ENCODE data around the gene GRAMD1A.
"Not testable (repeated sequence)": the region's sequence is repeated elsewhere in the genome, so short reads cannot be mapped to it uniquely, and the experiment has no call there.

GRAMD1A gene

DNA sequence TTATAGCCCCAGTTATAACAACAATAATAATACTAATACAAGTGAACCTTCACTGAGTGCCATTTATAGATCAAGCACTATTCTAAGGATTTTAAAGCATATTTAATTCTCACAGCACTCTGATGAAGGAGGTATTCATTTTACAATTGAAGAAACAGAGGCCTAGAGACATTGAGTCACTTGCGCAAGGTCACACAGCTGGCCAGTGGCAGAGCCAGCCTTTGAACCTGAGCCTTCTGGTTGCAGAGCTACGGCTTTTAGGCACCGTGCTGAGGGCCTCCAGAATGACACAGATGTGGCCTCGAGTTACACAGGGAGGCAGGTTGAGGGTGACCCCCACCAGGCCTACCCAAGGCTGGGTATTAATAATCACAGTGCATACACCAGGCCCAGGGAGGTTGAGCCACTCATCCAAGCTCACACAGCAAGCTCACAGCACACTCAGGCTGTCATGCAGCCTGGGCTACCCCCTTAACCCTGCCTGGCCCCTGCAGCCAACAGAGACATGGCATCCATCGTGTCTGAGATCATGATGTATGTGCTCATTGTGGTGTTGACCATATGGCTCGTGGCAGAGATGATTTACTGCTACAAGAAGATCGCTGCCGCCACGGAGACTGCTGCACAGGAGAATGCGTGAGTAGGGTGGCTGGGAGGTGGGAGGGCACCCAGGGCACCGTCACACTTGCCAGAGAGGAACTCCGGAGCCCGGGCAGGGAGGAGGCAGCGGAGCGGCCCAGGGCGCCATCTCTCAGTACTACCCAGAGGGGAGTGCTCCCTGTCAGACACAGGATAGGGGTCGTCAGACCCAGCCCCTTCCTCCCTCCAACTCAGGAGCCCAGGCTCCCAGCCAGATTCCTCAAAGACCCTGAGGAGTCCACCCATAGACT, 38.7 kb downstream of the GRAMD1A start:
- no peak for DNase-seq (ENCODE audit: low spot score)

DNA sequence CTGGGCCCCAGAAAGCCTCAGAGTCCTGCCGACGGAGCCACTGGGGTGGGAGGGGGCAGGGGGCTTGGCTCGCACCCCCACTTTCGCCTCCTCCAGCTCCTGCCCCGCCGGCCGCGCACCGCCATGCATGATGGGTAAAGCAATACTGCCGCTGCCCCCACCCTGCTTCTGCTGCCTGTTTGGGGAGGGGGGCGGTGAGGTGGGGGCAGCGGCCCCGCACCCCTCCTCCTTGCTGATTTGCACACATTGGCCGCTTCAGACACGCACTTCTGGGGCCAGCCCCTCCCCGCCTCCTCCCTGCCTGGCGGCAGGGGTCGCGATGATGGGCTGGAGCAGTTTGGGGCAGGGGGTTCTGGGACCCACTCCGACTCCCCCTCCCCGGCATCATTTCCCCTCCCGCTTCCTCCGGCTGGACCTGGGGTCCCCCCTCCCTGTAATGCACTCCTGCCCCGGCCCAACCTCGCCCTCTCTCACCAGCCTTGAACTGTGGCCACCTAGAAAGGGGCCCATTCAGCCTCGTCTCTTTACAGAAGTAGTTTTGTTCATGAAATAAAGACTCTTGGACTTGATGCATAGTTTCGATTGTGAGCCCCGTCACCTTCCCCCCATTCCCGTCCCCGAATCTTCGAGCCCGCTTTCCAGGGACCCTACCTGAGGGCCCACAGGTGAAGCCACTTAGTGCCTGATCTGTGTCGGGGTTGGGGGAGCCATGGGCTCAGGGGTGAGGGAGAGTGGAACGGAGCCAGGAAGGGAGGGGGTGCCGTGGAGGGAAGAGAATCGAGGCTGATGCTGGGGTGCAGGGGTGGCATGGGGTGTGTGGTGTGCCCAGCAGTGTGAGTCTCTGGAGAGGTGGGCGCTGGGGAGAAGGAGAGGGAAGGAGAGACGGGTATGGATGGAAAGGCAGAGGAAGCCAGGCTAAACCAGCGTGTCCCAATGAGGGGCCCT, 40.0 kb downstream of the GRAMD1A start:
- DNase-seq (ENCODE audit: low spot score) = no peak

DNA sequence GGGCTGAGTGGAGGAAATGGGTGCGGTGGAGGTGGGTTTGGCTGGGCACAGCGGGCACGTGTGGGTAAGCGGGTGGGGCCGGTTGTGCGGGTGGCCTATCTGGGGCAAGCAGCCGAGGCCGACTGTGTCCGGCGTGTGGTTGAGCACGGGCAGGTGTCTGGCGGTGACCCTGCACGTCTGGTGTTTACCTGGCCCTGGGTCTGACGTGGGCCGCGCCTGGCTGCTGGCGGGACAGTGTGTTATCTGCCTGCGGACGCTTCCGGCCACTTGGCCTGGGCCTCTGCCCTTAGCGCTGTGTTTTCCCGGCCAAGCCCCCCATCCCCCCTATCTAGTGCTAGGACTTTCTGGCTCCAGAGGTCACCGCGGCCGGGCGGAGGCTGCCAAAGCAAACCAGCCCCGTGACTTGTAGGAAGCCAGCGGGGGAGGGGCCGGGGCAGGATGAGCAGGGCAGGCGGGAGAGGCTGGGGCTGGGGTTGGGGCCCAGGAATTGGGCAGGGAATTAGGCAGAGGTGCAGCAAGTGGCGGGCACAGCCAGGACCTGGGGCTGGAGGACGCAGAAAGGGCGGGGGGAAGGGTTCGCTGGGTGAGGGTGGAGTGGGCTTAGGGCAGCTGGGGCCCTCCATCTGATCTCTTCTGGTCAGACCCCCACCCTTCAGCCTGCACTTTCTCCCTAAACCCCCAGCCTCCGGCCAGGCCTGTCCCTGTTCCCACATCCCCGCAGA, 40.9 kb downstream of the GRAMD1A start:
- peak; percentile 69 for DNase-seq (ENCODE audit: low spot score)

DNA sequence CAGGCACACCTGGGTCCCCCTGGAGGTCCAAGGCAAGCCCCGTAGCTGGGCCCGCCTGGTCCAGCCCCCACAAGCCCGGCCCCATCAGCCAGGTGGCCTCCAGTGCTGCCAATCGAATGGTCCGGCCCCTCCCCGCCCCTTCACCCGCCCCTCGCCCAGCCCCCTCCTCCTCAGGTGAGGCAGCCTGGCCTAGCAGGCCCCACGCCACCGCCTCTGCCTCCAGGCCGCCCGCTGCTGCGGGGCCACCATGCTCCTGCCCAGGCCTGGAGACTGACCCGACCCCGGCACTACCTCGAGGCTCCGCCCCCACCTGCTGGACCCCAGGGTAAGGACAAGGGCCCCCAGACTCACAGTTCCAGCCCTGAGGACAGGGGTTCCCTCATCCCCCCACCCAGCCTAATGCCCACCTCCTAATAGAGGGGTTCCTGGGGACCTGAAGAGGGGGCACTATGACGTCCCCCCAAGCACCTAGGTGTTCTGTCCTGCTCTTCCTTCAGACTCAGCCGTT, 41.5 kb downstream of the GRAMD1A start, which contains the start of gene HPN:
Gene HPN, plus strand, starts transcription at position 174 of the 508 bp plus-strand sequence. CDS start 786 bp downstream, outside the sequence.
- no peak for DNase-seq (ENCODE audit: low spot score)

DNA sequence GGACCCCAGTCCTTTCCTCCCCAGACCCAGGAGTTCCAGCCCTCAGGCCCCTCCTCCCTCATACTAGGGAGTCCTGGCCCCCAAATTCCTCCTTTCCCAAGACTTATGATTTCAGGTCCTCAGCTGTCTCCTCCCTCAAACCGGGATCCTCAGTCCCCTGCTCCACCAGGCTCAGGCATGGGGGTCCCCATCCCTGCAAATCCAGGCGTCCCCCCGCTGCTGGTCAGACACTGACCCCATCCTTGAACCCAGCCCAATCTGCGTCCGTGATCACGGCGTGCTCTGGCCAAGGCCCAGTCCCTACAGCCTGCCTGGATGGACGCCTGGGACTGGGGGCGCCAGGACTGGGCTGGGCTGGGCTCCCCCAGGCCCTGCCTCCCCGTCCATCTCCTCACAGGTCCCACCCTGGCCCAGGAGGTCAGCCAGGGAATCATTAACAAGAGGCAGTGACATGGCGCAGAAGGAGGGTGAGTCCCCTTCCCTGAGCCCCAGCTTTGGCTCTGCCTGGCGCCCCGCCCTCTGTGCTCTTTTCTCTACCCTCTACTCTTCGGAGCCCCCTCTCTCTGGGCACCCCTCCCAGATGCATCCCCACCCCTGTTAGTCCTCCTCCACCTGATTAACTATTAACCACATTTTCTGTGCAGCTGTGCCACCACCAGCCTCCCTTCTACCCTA, 42.1 kb downstream of the GRAMD1A start:
- DNase-seq (ENCODE audit: low spot score) = no peak

DNA sequence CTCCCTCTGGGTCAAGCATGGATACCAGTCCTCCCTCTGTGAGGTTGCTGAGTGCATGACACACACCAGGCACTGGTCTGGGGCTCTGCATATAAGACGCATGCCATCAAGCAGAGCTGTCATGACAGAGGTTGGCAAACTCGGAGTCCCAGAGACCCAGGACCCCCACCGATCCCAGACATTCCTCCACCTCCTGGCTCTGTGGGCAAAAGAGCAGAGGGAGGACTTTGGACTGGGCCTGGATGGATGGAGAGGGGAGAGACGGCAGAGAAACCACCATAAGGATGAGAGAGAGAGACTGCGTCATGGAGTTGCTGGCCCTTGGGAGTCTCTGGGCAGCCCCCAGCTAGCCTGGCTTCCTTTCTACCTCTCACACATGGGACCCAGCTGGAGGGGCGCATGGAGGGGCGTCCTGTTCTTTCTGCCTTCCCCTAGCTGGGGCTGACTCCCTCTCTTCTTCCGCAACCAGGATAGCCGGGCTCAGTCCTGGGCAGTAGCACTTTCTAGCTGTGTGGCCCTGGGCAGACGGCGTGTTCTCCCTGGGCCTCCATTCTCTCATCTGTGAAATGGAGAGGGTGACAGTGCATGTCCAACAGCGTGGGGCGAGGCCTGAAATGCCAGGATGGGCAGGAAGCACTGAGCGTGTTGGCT, 43.0 kb downstream of the GRAMD1A start:
- DNase-seq (ENCODE audit: low spot score) = no peak

DNA sequence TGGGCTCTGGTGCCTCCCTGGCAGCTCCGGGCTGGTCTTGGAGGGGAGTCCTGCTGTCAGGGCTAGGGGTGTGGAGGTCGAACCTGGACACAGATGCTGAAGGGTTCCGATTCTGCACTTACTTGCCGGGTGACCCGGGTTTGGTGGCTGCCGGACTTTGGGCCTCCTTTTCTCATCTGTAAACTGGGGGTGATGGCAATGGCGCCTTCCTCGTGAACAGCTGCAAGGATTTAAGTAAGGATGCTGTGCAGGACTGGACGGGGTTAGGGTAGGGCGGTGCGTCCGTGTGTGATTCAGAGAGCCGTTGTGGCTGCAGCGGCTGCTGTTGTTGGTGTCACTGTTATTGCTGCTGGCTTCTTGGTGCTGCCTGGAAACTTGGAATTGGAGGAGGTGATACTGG, 43.8 kb downstream of the GRAMD1A start:
- DNase-seq (ENCODE audit: low spot score) = no peak

DNA sequence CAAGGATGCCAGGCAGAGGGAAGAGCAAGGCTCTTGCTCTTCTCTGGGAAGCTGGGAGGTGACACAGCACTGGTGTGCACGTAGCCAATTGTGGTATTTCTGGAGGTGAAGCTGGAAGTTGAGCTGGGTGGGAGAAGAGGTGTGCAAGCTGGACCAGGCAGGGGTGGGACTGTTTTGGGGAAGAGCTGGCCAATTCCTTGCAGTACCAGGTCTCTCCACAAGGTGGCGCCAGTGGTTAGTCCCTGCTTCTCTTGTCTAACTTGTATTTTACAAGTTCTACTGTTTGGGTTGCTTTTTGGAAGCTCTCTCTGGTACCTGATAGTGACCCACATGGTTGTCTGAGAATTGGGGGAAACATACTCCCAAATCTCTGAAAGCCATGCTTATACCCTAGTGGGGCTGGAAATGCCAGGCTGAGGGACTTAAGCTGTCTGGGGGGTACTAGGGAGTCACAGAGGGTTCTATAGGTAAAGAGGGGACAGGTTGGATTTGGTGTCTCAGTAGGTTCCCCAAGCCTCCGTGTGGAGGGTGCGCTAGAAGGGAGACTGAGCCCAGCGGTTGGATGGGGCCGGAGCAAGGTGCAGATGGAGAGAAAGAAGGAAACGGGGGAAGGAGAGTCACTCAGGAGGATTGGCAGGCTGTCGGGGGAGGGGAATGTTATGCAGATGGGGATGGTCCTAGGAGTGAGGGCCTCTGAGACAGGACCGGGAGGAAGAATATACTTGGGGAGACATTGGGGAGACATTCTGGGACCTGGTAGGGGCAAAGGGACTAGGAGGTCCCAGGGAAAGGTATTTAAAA, 44.4 kb downstream of the GRAMD1A start:
- DNase-seq (ENCODE audit: low spot score) = peak; percentile 81

DNA sequence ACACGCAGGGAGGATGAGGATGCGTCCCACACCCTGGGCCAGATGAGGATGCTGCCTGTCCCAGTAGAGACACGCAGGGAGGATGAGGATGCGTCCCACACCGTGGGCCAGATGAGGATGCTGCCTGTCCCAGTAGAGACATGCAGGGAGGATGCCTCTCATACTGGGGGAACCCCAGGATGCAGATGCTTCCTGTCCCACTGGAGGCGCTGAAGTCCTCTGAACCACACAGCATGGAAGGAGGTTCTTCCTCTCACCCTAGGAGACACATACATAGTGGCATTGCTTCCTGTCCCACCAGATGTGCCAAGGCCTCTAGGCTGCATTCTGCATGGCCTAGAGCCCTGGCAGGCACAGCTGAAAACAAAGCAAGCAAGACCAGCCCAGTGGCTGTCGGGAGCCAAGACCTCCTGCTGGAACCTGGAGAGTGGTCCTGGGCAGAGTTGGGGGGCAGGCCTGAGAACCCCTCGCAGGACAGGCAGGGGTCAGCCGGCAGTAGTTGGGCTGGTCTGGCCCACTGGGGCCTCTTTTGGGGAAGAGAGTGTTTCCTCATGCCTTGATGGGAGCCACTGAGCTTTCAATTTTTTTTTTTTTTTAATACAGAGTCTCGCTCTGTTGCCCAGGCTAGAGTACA, 45.7 kb downstream of the GRAMD1A start:
- DNase-seq (ENCODE audit: low spot score) = peak; percentile 88

DNA sequence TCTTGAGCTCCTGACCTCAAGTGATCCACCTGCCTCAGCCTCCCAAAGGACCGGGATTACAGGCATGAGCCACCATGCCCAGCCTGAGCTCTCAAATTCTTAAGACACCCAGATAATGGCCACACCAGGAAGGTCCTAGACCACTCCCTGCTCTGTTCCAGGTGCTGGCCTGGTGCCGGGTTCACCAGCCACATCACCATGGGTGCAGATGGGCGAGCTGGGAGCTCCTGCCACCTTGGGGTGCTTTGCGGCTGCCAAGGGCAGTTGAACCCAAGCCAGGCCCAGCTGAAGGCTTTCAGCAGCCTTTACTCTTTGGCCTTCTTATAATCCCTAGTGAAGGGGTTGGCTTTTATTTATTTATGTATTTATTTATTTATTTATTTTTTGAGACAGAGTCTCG, 46.3 kb downstream of the GRAMD1A start:
- no peak for DNase-seq (ENCODE audit: low spot score)

DNA sequence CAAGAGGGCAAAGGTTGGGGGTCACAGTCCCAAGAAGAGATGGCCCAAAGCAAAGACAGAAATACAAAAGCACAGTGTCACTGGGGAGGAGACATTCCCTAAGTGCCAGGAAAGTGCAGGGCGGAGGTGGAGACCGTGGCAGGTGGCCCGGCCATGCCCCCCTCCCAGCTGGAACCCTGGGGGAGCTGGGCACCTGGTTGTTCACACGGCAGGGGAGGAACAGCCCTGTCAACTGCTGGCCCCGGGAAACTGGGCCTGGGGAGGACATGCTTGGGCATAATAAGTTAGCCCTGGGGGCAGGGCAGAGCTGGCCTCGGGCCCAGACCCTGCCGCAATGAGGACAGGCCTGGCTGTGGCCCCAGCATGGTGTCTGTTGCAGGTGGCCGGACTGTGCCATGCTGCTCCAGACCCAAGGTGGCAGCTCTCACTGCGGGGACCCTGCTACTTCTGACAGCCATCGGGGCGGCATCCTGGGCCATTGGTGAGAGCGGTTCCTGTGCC, 48.8 kb downstream of the GRAMD1A start:
- DNase-seq (ENCODE audit: low spot score) = peak; percentile 87

DNA sequence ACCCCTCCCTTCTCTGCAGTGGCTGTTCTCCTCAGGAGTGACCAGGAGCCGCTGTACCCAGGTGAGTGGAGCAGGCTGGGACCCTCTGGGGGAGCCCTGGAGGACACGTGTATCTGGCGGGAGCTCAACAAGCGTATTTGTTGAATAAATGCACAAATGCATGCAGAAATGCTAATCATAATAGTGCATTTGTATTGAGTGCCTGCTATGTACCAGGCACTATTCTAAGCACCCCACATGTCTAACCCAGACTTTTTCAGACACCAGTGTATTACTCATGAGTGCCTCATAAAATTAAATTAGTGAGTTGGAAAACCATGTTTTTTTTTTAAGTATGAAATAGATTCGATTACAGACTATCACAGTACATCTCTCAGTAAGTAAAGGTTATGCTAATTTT, 49.3 kb downstream of the GRAMD1A start:
- DNase-seq (ENCODE audit: low spot score) = peak; percentile 83

DNA sequence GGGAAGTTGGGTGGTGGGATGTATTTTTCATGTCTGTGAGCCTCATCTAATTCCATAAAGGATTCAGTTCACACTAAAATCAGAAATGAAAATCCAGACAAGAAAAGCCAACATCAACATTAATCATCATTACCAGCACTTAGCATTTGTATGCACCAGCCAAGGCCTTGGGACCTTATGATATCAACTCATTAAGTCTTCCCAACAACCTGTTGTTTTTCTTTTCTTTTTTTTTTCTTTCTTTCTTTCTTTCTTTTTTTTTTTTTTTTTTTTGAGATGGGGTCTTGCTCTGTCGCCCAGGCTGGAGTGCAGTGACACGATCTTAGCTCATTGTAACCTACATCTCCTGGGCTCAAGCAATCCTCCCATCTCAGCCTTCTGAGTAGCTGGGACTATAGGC, 50.5 kb downstream of the GRAMD1A start:
- DNase-seq (ENCODE audit: low spot score) = not testable (repeated sequence)

DNA sequence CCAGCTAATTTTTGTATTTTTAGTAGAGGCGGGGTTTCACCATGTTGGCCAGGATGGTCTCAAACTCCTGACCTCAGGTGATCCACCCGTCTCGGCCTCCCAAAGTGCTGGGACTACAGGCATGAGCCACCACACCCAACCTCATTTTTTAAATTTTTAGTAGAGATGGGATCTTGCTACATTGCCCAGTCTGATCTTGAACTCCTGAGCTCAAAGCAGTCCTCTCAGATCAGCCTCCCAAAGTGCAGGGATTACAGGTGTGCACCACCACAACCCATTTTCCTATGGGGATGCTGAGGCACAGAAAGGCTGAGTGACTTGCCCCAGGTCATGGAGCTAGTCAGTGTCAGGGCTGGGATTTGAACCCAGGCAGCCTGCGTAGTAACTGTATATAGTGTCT, 51.1 kb downstream of the GRAMD1A start:
- not testable (repeated sequence) for DNase-seq (ENCODE audit: low spot score)

DNA sequence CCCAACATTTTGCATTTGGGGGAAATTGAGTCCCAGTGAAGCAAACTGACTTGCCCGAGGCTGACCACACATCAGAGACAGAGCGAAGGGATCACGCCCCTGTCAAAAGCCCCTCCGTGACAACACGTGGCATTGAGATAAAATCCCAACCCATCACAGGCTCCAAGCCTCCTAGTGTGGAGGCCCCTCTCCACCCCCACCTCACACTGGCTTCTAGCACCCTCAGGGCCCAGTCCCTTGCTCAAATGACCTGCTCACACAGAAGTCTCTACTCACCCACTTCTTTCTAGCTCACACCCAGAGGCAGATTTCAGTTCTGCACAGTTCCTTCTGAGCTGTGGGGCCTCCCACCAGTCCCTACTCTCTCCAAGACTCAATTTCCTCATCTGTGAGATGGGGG, 51.7 kb downstream of the GRAMD1A start:
- DNase-seq (ENCODE audit: low spot score) = no peak

DNA sequence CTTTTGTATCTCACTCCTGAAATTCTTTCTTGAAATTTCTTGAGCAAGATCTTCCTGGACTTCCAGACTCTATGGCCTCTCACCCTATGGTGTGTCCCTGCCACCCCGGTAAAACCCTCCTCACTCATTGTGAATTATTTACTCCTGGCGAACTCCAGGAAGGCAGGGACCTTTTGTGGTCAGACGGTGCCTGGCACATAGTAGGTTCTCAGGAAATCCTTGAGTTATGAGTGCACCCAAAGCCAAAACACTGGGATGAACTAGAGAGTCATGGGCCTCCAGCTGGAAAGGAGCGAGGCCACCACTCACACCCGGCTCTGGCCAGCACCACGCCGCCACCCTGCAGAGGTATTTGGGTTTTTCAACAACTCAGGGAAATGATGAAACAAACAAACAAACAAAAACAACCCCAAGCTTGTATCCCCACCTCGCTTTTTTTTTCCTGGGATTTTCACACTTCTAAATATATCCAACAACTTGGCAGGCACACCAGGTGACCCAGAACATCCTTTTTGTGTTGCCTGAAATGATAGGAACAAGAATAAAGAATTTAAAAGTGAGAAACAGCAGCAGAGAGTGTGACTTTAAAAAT, 52.6 kb downstream of the GRAMD1A start:
- no peak for DNase-seq (ENCODE audit: low spot score)

DNA sequence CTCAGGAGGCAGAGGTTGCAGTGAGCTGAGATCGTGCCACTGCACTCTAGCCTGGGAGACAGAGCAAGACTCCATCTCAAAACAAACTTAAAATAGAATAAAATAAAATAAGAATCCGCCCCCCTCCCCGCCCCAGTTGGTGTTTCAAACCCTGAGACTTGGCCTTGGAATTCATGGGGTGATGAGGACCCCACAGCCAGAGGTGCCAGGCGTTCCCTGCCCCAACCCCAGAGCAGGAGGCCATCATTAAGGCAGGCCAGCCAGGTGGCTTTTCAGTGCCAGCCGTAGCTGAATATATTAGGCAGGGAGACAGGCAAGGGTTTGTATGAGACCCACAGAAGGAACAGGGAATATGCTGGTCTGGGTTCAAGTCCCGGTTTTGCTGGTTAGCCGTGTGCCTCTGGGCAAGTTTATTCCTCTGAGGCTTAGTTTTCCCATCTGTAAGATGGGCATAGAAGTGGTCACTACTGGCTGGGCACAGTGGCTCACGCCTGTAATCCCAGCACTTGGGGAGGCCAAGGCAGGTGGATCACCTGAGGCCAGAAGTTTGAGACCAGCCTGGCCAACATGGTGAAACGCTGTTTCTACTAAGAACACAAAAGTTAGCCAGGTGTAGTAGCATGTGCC, 53.7 kb downstream of the GRAMD1A start:
- DNase-seq (ENCODE audit: low spot score) = no peak

DNA sequence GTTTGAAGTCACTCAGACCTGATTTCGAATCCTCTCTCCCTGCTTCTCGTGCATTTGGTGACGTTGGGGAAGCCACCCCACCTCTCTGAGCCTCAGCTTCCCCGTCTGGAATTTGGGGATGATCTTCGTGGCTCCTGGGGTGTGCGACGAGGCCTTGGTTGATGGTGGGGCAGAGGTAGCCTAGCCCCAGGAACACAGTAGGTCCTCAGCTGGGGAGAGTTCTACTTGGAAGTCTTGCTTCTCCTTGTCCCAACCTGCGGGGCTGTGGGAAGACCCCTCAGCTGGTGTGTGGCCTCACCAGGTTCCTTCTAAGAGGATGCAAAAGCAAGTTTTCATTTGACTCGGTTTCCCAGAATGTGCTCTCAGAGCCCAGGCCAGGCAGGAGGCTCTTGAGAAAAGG, 54.5 kb downstream of the GRAMD1A start:
- no peak for DNase-seq (ENCODE audit: low spot score)
